ENCODE measurements around the gene DNAH3. TPM values are rescaled to one million over a fixed set of nuclear protein-coding genes. Genes with fewer than 3 reads are reported as not detected.

DNAH3 gene
- total and polyA plus RNA-seq, 2 of the 13 experiments (the other 11 are each of a cell fraction or from before 2014, with no cell fraction given): 0.07 to 0.08 TPM

- ATAC-seq (no peak), FAIRE-seq (no peak), DNase-seq (ENCODE audit: low spot score) (no peak)
- in situ Hi-C loops (cut with HindIII; ENCODE audit: extremely low pct_ligation_motif_present, low pct_unique_long_range_greater_than_20kb) (no loop called here), intact Hi-C loops (cut with micrococcal nuclease; ENCODE audit: unreplicated experiment) (no loop called here)
- Histone ChIP-seq H2AFZ (ENCODE audit: low read length) (no peak overlapping the region), H3K79me2 (ENCODE audit: insufficient read depth, low read length) (no peaks in the 10 kb centered on the region), H3K27ac (ENCODE audit: extremely low read length, insufficient read depth, low read length) (no peak overlapping the region), H4K20me1 (ENCODE audit: insufficient read depth, low read length) (no peaks in the 10 kb centered on the region), H3K4me1 (ENCODE audit: insufficient read depth, low read length) (no peaks in the 10 kb centered on the region), H3K36me3 (replicated peaks in 1 of 2; ENCODE audit: control insufficient read depth in 1 of 2, insufficient read depth in 2 of 2, low read length in 2 of 2) (no peaks in the 10 kb centered on the region), H3K27me3 (ENCODE audit: control insufficient read depth in 1 of 2, insufficient read depth in 2 of 2, low read length in 2 of 2) (peaks cover 0 to 41% of the 10 kb centered on the region in 2 experiments; a peak in 4 of 5 replicates), H3K4me2 (ENCODE audit: low read depth, low read length) (no peak overlapping the region), H3K9ac (ENCODE audit: insufficient read depth, low read depth, low read length) (no peak overlapping the region), H3K4me3 (replicated peaks in 1 of 3; ENCODE audit: insufficient read depth in 1 of 3, low read depth in 2 of 3, low read length in 3 of 3) (no peak overlapping the region), H3K9me3 (ENCODE audit: low read length) (no peaks in the 10 kb centered on the region)
- BruUV-seq (replicated peaks): no TSS peak
- POLR2A ChIA-PET: no interaction called here
- WGBS (ENCODE audit: low lambda C conversion rate): 16% methylated on average over 5 of the region's 5 CpGs
- CTCF ChIA-PET (ENCODE audit: low intra/inter-chr PET ratio, low total read pairs): no interaction called here
- TF ChIP-seq CENPX (CRISPR knock-in tag; IDR thresholded peaks at IDR 0.05) (no peak), SMARCC2 (IDR thresholded peaks at IDR 0.05) (no peak), DPF2 (CRISPR knock-in tag; IDR thresholded peaks at IDR 0.05; ENCODE audit: borderline replicate concordance, low read depth) (no peak), BORCS8-MEF2B (CRISPR knock-in tag; IDR thresholded peaks at IDR 0.05) (no peak), EZH2 (conservative IDR thresholded peaks at IDR 0.05; ENCODE audit: low read depth, low read length) (no peak), RFXAP (CRISPR knock-in tag; IDR thresholded peaks at IDR 0.05; ENCODE audit: borderline replicate concordance) (no peak), MTA1 (CRISPR knock-in tag; IDR thresholded peaks at IDR 0.05; ENCODE audit: borderline replicate concordance) (no peak), HIVEP1 (CRISPR knock-in tag; IDR thresholded peaks at IDR 0.05) (no peak), ZNF550 (CRISPR knock-in tag; IDR thresholded peaks at IDR 0.05; ENCODE audit: borderline replicate concordance) (no peak), SP4 (CRISPR knock-in tag; IDR thresholded peaks at IDR 0.05) (no peak), ZNF503 (CRISPR knock-in tag; IDR thresholded peaks at IDR 0.05) (no peak), HHEX (CRISPR knock-in tag; IDR thresholded peaks at IDR 0.05) (no peak), GABPA (IDR thresholded peaks at IDR 0.05; ENCODE audit: low read depth, low read length) (no peak), GABPA (CRISPR knock-in tag; IDR thresholded peaks at IDR 0.05; ENCODE audit: low read depth) (no peak), WIZ (CRISPR knock-in tag; IDR thresholded peaks at IDR 0.05) (no peak), ZMYM4 (CRISPR knock-in tag; IDR thresholded peaks at IDR 0.05) (no peak), FOXC1 (CRISPR knock-in tag; IDR thresholded peaks at IDR 0.05; ENCODE audit: borderline replicate concordance) (no peak), RARA (CRISPR knock-in tag; IDR thresholded peaks at IDR 0.05) (no peak), BATF2 (CRISPR knock-in tag; IDR thresholded peaks at IDR 0.05) (no peak), MLLT10 (CRISPR knock-in tag; IDR thresholded peaks at IDR 0.05) (no peak)
Measured at GRCh38 chr16:20969386-20969785, 181.3 kb downstream of the DNAH3 start.

Measured in HepG2 (cell line).